Stomach (tissue), 9 donors: ENCODE measurements around the gene ANKDD1B. TPM values are rescaled to one million over a fixed set of nuclear protein-coding genes. Genes with fewer than 3 reads are reported as not detected.

ENCODE experiments used
- DNase-seq, 2 donors: peaks; one replicate each; pipeline versions ENCODE4 v3.0.0 to v3.0.0-alpha.2; 2013 to 2019
- H3K27ac ChIP-seq, 5 donors: fragments of 200-600 bp in 4 of 5; sonication (generic) in 4 of 5; one replicate each; pipeline ENCODE4 v1.5.1; 2013 to 2019; ENCODE audit warnings: mild to moderate bottlenecking in 1 of 5, moderate library complexity in 1 of 5
- H3K27me3 ChIP-seq, 3 donors: fragments of 200-600 bp; sonication (generic); one replicate each; pipeline ENCODE4 v1.5.1; 2017 to 2019; ENCODE audit warnings: mixed run types in 1 of 3
- H3K36me3 ChIP-seq, 4 donors: fragments of 200-600 bp; sonication (generic); 1 replicate in 3 of 4; 2 replicates in 1 of 4; pipeline ENCODE4 v1.5.1; 2016 to 2019
- H3K4me1 ChIP-seq, 4 donors: fragments of 200-600 bp; sonication (generic); one replicate each; pipeline ENCODE4 v1.5.1; 2016 to 2019
- H3K4me3 ChIP-seq, 4 donors: fragments of 200-600 bp; sonication (generic) in 3 of 4; one replicate each; pipeline ENCODE4 v1.5.1; 2016 to 2019; ENCODE audit warnings: mild to moderate bottlenecking in 1 of 4
- H3K9me3 ChIP-seq, 4 donors: fragments of 200-600 bp; sonication (generic); one replicate each; pipeline ENCODE4 v1.5.1; 2016 to 2019
- CTCF ChIP-seq, 7 experiments: fragments of 450-650 bp in 4 of 7; fragments of 200-600 bp in 3 of 7; sonication (generic) in 3 of 7; IDR thresholded peaks; one replicate each; pipeline ENCODE4 v1.5.1; 2016 to 2019; ENCODE audit warnings: antibody characterized with exemption in 7 of 7, control low read depth in 2 of 7, mild to moderate bottlenecking in 1 of 7
- EP300 ChIP-seq: sonication (generic); formaldehyde crosslinking; IDR thresholded peaks from one replicate; pipeline ENCODE4 v1.6.1; 2017; ENCODE audit warnings: antibody characterized with exemption
- POLR2A ChIP-seq, 4 donors: fragments of 450-650 bp; IDR thresholded peaks; one replicate each; pipeline ENCODE4 v1.6.1; 2016; ENCODE audit warnings: antibody characterized with exemption in 4 of 4, control low read depth in 2 of 4, mild to moderate bottlenecking in 1 of 4, moderate library complexity in 1 of 4
- POLR2AphosphoS5 ChIP-seq, 3 donors: sonication (generic); formaldehyde crosslinking; IDR thresholded peaks; one replicate each; pipeline ENCODE4 v1.6.1; 2016; ENCODE audit warnings: antibody characterized with exemption in 3 of 3
- WGBS, 5 donors: extraction: QIAGEN DNeasy Blood & Tissue Kit in 3 of 5; methylation state at CpG; one replicate each; pipeline versions ENCODE4 v1.1.5 to v1.1.7; 2013 to 2018; 5-methylcytosine and 5-hydroxymethylcytosine counted together
- intact Hi-C: fragments of 100-400 bp; cut with DNase I; formaldehyde crosslinking; loops from one replicate; pipeline ENCODE4 v1.15.1; 2023; ENCODE audit warnings: low total_unique reads
- polyA plus RNA-seq, 3 donors: library from polyadenylated mRNA; stranded (reverse); fragments of 200-250 nt; gene quantifications; one replicate each; pipeline ENCODE4 v1.2.3, GENCODE V29; 2013
- total RNA-seq, 5 donors: library from RNA; depleted of rRNA; stranded (reverse); fragments of >200 nt; gene quantifications; one replicate each; pipeline versions ENCODE4 v1.1.0 to v1.2.3, GENCODE V29; 2014 to 2016
- donor health status: healthy with polysubstance abuse.
- donor health status: Bipolar disorder and iron deficiency.
- donor health status: healthy.

ANKDD1B gene
- total and polyA plus RNA-seq, 8 donors = 0.37 to 11.6 (median 3.6) TPM; not detected in 2

DNA sequence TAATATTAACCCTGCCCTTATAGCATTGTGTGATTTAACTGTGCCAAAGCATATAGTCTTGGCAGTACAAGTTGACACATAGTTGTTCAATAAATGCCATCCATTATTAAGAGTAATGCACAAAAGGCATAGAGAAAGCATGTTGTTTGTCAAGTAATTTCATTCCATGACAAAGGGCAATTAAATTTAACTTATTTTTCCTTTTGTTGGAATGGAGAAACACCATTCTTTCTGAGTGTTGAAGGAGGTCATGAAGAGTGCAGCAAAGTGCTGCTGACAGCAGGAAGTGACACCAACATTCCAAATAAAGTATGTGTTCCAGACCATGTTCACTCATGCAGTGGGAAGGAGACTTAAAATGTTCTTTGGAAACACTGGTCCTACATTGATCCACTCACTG lies 29.1 kb downstream of the ANKDD1B start:
- Histone ChIP-seq H3K4me1 (peaks cover 0 to 4% (median 0%) of the 10 kb centered on the region in 4 donors), H3K4me3 (no peak overlapping the region), H3K9me3 (peaks cover 0 to 11% (median 0%) of the 10 kb centered on the region in 4 donors), H3K27ac (no peak overlapping the region), H3K36me3 (no peaks in the 10 kb centered on the region), H3K27me3 (no peaks in the 10 kb centered on the region)
- TF ChIP-seq CTCF (IDR thresholded peaks at IDR 0.05) = no peak
- TF ChIP-seq POLR2AphosphoS5 (IDR thresholded peaks at IDR 0.05) = no peak
- no peak for TF ChIP-seq POLR2A (IDR thresholded peaks at IDR 0.05)
- TF ChIP-seq EP300 = no peak
- DNase-seq = peak in 1 of 2 donors; percentile 72
- intact Hi-C loops = no loop called here

GRCh38 chr5:75640826-75641225 lies 29.6 kb downstream of the ANKDD1B start:
- Histone ChIP-seq H3K4me1 (peaks cover 0 to 4% (median 0%) of the 10 kb centered on the region in 4 donors), H3K27me3 (no peaks in the 10 kb centered on the region), H3K36me3 (no peaks in the 10 kb centered on the region), H3K27ac (no peak overlapping the region), H3K9me3 (peaks cover 0 to 11% (median 0%) of the 10 kb centered on the region in 4 donors), H3K4me3 (no peak overlapping the region)
- whole genome bisulfite sequencing, 5 donors = 75 to 95% (median 86%) methylated on average over 2 of the region's 2 CpGs
- no peak for DNase-seq
- no peak for TF ChIP-seq EP300
- no peak for TF ChIP-seq POLR2AphosphoS5 (IDR thresholded peaks at IDR 0.05)
- TF ChIP-seq POLR2A (IDR thresholded peaks at IDR 0.05) = no peak
- TF ChIP-seq CTCF (IDR thresholded peaks at IDR 0.05) = no peak
- intact Hi-C loops = no loop called here

GRCh38 chr5:75648712-75649111 lies 37.5 kb downstream of the ANKDD1B start:
- Histone ChIP-seq H3K4me3 (no peak overlapping the region), H3K36me3 (no peaks in the 10 kb centered on the region), H3K27me3 (no peaks in the 10 kb centered on the region), H3K27ac (no peak overlapping the region), H3K9me3 (no peaks in the 10 kb centered on the region), H3K4me1 (no peaks in the 10 kb centered on the region)
- WGBS, 5 donors = 32 to 55% (median 45%) methylated on average over 2 of the region's 2 CpGs
- peak in 1 of 2 donors; percentile 75 for DNase-seq
- intact Hi-C loops = no loop called here
- TF ChIP-seq POLR2AphosphoS5 (IDR thresholded peaks at IDR 0.05) = peak in 1 of 3 donors; percentile 6
- TF ChIP-seq CTCF (IDR thresholded peaks at IDR 0.05) = no peak

DNA sequence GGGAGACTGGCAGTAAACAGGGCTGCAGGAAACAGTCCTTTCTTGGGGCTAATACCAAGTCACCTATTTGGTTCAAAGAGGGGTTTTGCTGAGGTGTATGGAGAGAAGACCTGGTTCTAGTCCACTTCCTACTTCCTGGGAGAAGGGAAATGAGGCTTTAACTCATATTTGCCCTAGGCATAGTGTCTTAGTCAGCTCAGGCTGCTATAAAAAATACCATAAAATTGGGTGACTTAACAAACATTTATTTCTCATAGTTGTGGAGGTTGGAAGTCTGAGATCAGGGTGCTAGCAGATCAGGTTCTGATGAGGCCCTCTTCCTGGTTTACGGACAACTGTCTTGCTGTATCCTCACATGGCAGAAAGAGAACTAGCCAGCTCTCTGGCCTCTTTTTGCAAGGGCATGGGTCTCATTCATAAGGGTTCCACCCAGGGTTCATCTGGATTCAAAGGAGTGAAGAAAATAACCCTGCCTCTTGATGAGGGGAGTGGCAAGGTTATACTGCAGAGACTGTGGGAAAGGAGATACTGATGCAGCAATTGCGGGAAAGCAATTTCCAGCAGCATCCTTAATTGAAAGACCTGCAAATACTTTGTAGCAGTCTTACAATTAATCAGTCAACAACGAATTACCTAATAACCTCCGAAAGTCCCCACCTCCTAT lies 40.5 kb downstream of the ANKDD1B start:
- peaks cover 0 to 2% (median under 1%) of the 10 kb centered on the region in 4 donors for H3K4me1 ChIP-seq
- no peak overlapping the region for H3K27ac ChIP-seq
- H3K36me3 ChIP-seq = no peaks in the 10 kb centered on the region
- no peak overlapping the region for H3K4me3 ChIP-seq
- DNase-seq = no peak
- WGBS, 5 donors = 88 to 96% (median 90%) methylated on average over 4 of the region's 4 CpGs
- no peaks in the 10 kb centered on the region for H3K27me3 ChIP-seq
- H3K9me3 ChIP-seq = no peaks in the 10 kb centered on the region
- TF ChIP-seq POLR2AphosphoS5 (IDR thresholded peaks at IDR 0.05) = no peak
- no peak for TF ChIP-seq CTCF (IDR thresholded peaks at IDR 0.05)
- no peak for TF ChIP-seq EP300
- TF ChIP-seq POLR2A (IDR thresholded peaks at IDR 0.05) = no peak
- intact Hi-C loops = no loop called here
